Tibial artery (tissue), 4 donors: ENCODE data around the gene CXCL8.

Experiments
- DNase-seq, 2 donors: peaks; one replicate each; pipeline ENCODE4 v3.0.0-alpha.2; 2019
- H3K27ac ChIP-seq, 2 donors: fragments of 200-600 bp; sonication (generic) in 1 of 2; 1 replicate in 1 of 2; 2 replicates in 1 of 2; pipeline ENCODE4 v1.5.1; 2018 to 2019; ENCODE audit warnings: mild to moderate bottlenecking in 1 of 2
- H3K27me3 ChIP-seq, 2 donors: fragments of 200-600 bp; sonication (generic) in 1 of 2; one replicate each; pipeline versions ENCODE4 v1.5.1 to v1.6.0; 2016 to 2019
- H3K36me3 ChIP-seq, 3 donors: fragments of 200-600 bp; sonication (generic) in 2 of 3; one replicate each; pipeline ENCODE4 v1.5.1; 2016 to 2019; ENCODE audit warnings: mild to moderate bottlenecking in 2 of 3
- H3K4me1 ChIP-seq, 4 donors: fragments of 200-600 bp; sonication (generic) in 2 of 4; 1 replicate in 3 of 4; 2 replicates in 1 of 4; pipeline ENCODE4 v1.5.1; 2016 to 2019
- H3K4me3 ChIP-seq, 2 donors: fragments of 200-600 bp; sonication (generic) in 1 of 2; 1 replicate in 1 of 2; 2 replicates in 1 of 2; pipeline ENCODE4 v1.5.1; 2018 to 2019; ENCODE audit warnings: mild to moderate bottlenecking in 2 of 2
- H3K9me3 ChIP-seq, 3 donors: fragments of 200-600 bp; sonication (generic) in 1 of 3; one replicate each; pipeline ENCODE4 v1.5.1; 2016 to 2019
- CTCF ChIP-seq, 2 experiments: fragments of 200-600 bp in 1 of 2; fragments of 450-650 bp in 1 of 2; IDR thresholded peaks; one replicate each; pipeline ENCODE4 v1.5.1; 2017 to 2019; ENCODE audit warnings: antibody characterized with exemption in 2 of 2, mild to moderate bottlenecking in 1 of 2, moderate library complexity in 1 of 2
- intact Hi-C: fragments of 100-400 bp; cut with DNase I; formaldehyde crosslinking; loops from one replicate; pipeline ENCODE4 v1.15.0; 2023; ENCODE audit warnings: low total_unique reads

CXCL8 gene

GRCh38 chr4:73725510-73725909 lies 14.9 kb upstream of the CXCL8 start:
- intact Hi-C loops: loop anchor here (10.0 kb wide), 1 partner anchor 409 kb away; no protein-coding TSS in a partner anchor
- Histone ChIP-seq H3K9me3 (no peaks in the 10 kb centered on the region), H3K4me3 (no peak overlapping the region), H3K36me3 (no peaks in the 10 kb centered on the region), H3K4me1 (peaks cover 0 to 13% (median 3%) of the 10 kb centered on the region in 4 donors), H3K27me3 (no peaks in the 10 kb centered on the region), H3K27ac (no peak overlapping the region)
- no peak for TF ChIP-seq CTCF (IDR thresholded peaks at IDR 0.05)
- no peak for DNase-seq

- no peak for TF ChIP-seq CTCF (IDR thresholded peaks at IDR 0.05)
- Histone ChIP-seq H3K36me3 (no peaks in the 10 kb centered on the region), H3K27ac (no peak overlapping the region), H3K4me1 (peaks cover 0 to 13% (median 3%) of the 10 kb centered on the region in 4 donors), H3K27me3 (no peaks in the 10 kb centered on the region), H3K9me3 (no peaks in the 10 kb centered on the region), H3K4me3 (no peak overlapping the region)
- no peak for DNase-seq
- intact Hi-C loops: loop anchor here (10.0 kb wide), 1 partner anchor 409 kb away; no protein-coding TSS in a partner anchor
Measured at GRCh38 chr4:73725985-73726384, 14.4 kb upstream of the CXCL8 start.

GRCh38 chr4:73727685-73728084 lies 12.7 kb upstream of the CXCL8 start:
- no peak for DNase-seq
- TF ChIP-seq CTCF (IDR thresholded peaks at IDR 0.05): no peak

GRCh38 chr4:73728091-73728741 lies 12.2 kb upstream of the CXCL8 start:
- peaks cover 0 to 13% (median 3%) of the 10 kb centered on the region in 4 donors for H3K4me1 ChIP-seq
- no peak overlapping the region for H3K4me3 ChIP-seq
- TF ChIP-seq CTCF (IDR thresholded peaks at IDR 0.05): no peak
- DNase-seq: no peak
- H3K27ac ChIP-seq: no peak overlapping the region
- no peaks in the 10 kb centered on the region for H3K9me3 ChIP-seq
- intact Hi-C loops: loop anchor here (10.0 kb wide), 1 partner anchor 407 kb away; no protein-coding TSS in a partner anchor
- H3K36me3 ChIP-seq: no peaks in the 10 kb centered on the region
- no peaks in the 10 kb centered on the region for H3K27me3 ChIP-seq

More at GRCh38 chr4:73727685-73728084, 12.7 kb upstream of the CXCL8 start:
- peaks cover 0 to 13% (median 3%) of the 10 kb centered on the region in 4 donors for H3K4me1 ChIP-seq
- H3K4me3 ChIP-seq: no peak overlapping the region
- no peak overlapping the region for H3K27ac ChIP-seq
- no peaks in the 10 kb centered on the region for H3K27me3 ChIP-seq
- H3K9me3 ChIP-seq: no peaks in the 10 kb centered on the region
- intact Hi-C loops: loop anchor here (10.0 kb wide), 1 partner anchor 407 kb away; no protein-coding TSS in a partner anchor
- H3K36me3 ChIP-seq: no peaks in the 10 kb centered on the region

GRCh38 chr4:73729534-73730165 lies 10.7 kb upstream of the CXCL8 start:
- no peaks in the 10 kb centered on the region for H3K27me3 ChIP-seq
- peaks cover 0 to 16% (median 3%) of the 10 kb centered on the region in 4 donors for H3K4me1 ChIP-seq
- H3K27ac ChIP-seq: peak overlapping the region in 1 of 2 donors; percentile 9
- TF ChIP-seq CTCF (IDR thresholded peaks at IDR 0.05): peak; percentile 76 to 86
- H3K36me3 ChIP-seq: no peaks in the 10 kb centered on the region
- DNase-seq: peak; percentile 84 to 85
- intact Hi-C loops: loop anchor here (10.0 kb wide), 1 partner anchor 405 kb away; no protein-coding TSS in a partner anchor
- H3K9me3 ChIP-seq: no peaks in the 10 kb centered on the region
- no peak overlapping the region for H3K4me3 ChIP-seq
